K562 (cell line): ENCODE results near the gene SLC38A10. TPM values are rescaled to one million over a fixed set of nuclear protein-coding genes. Genes with fewer than 3 reads are reported as not detected.
A peak's percentile ranks its signal among the peaks of the same experiment; 100 is the strongest.

Experiments
- CHD1 ChIP-seq: fragments of 200-600 bp; sonication (generic); IDR thresholded peaks from one replicate; pipeline ENCODE4 v1.6.1; 2012; ENCODE audit warnings: mild to moderate bottlenecking, moderate library complexity, low read length, inconsistent platforms
- EZH2 ChIP-seq: IDR thresholded peaks from 2 replicates; pipeline ENCODE4 v1.6.1; 2012; ENCODE audit warnings: low read depth, mild to moderate bottlenecking, inconsistent platforms, low read length, borderline replicate concordance
- HIVEP1 ChIP-seq: fragments of 250-450 bp; sonication (Bioruptor Pico); IDR thresholded peaks from 2 replicates; pipeline ENCODE4 v1.4.0; 2020; ENCODE audit warnings: mild to moderate bottlenecking
- HNRNPLL ChIP-seq: fragments of 200-400 bp; formaldehyde crosslinking; IDR thresholded peaks from 2 replicates; pipeline ENCODE4 v1.6.1; 2017; ENCODE audit warnings: low read length, low read depth, mild to moderate bottlenecking; ENCODE audit not compliant: poor library complexity, severe bottlenecking
- KDM2B ChIP-seq: fragments of 250-450 bp; sonication (Bioruptor Pico); IDR thresholded peaks from 2 replicates; pipeline ENCODE4 v1.8.0; 2021; ENCODE audit warnings: mild to moderate bottlenecking, moderate library complexity
- NCOA2 ChIP-seq, 2 experiments: fragments of 450-650 bp; IDR thresholded peaks; 2 replicates each; pipeline ENCODE4 v1.6.1; 2018; ENCODE audit warnings: mild to moderate bottlenecking in 2 of 2, moderate library complexity in 1 of 2; ENCODE audit not compliant: partially characterized antibody in 2 of 2
- NCOA6 ChIP-seq: fragments of 450-650 bp; IDR thresholded peaks from 2 replicates; pipeline ENCODE4 v1.6.1; 2017; ENCODE audit warnings: mild to moderate bottlenecking
- PHF21A ChIP-seq: fragments of 450-650 bp; IDR thresholded peaks from 2 replicates; pipeline ENCODE4 v1.6.1; 2017; ENCODE audit warnings: low read depth, borderline replicate concordance
- THRAP3 ChIP-seq: fragments of 450-650 bp; IDR thresholded peaks from 2 replicates; pipeline ENCODE4 v1.6.1; 2016; ENCODE audit warnings: mild to moderate bottlenecking, inconsistent platforms, borderline replicate concordance
- ZBED1 ChIP-seq: IDR thresholded peaks from 2 replicates; pipeline ENCODE4 v1.6.1; 2014
- ZNF12 ChIP-seq: sonication (generic); formaldehyde crosslinking; IDR thresholded peaks from 2 replicates; pipeline ENCODE4 v1.4.0; 2020; ENCODE audit warnings: mild to moderate bottlenecking, missing genetic modification reagents
- ZNF121 ChIP-seq: sonication (generic); formaldehyde crosslinking; conservative IDR thresholded peaks from 2 replicates; pipeline ENCODE4 v1.8.0; 2022; ENCODE audit warnings: missing genetic modification reagents
- ZNF511 ChIP-seq: sonication (generic); formaldehyde crosslinking; IDR thresholded peaks from 2 replicates; pipeline ENCODE4 v1.8.0; 2022; ENCODE audit warnings: mild to moderate bottlenecking, missing genetic modification reagents
- ZNF518B ChIP-seq: fragments of 250-450 bp; sonication (Bioruptor Pico); IDR thresholded peaks from 2 replicates; pipeline ENCODE4 v1.5.0; 2021; ENCODE audit warnings: mild to moderate bottlenecking, moderate library complexity
- polyA plus RNA-seq, 8 experiments: library from polyadenylated mRNA; depleted of rRNA in 4 of 8; stranded (reverse) in 5 of 8; unstranded in 3 of 8; fragments of >200 nt; fragmentation: Nextera tagmentation in 2 of 8; fragmentation: Illumina TruSeq in 1 of 8; extraction: Ambion mirVana in 2 of 8; extraction: Trizol in 1 of 8; gene quantifications; 2 replicates each; pipeline versions ENCODE4 v1.2.1 to v1.2.3, GENCODE V29; 2011 to 2014; ENCODE audit warnings: inconsistent platforms in 1 of 8, missing spikeins in 1 of 8
- total RNA-seq, 7 experiments: library from RNA; depleted of rRNA in 6 of 7; stranded (reverse); fragments of >200 nt in 6 of 7; fragmentation: Illumina TruSeq in 2 of 7; extraction: Trizol in 2 of 7; gene quantifications; 2 replicates each; pipeline versions ENCODE4 v1.2.1 to v1.2.3, GENCODE V29; 2011 to 2021; ENCODE audit warnings: low replicate concordance in 1 of 7
- TF ChIP-seq, protein P1 (sequence below): fragments of 450-650 bp; IDR thresholded peaks from 2 replicates; pipeline ENCODE4 v1.6.1; 2016; ENCODE audit warnings: low read depth
- TF ChIP-seq, protein P2 (sequence below): fragments of 250-450 bp; sonication (Bioruptor Pico); IDR thresholded peaks from 2 replicates; pipeline ENCODE4 v1.5.0; 2021

Gene SLC38A10
- total and polyA plus RNA-seq, 9 of the 15 experiments (the other 6 are each of a cell fraction or from before 2014, with no cell fraction given): 0.45 to 54.2 (median 13.8) TPM

GRCh38 chr17:81309140-81309858, 14.2 kb upstream of the SLC38A10 start (continued):
- TF ChIP-seq, protein P1, sequence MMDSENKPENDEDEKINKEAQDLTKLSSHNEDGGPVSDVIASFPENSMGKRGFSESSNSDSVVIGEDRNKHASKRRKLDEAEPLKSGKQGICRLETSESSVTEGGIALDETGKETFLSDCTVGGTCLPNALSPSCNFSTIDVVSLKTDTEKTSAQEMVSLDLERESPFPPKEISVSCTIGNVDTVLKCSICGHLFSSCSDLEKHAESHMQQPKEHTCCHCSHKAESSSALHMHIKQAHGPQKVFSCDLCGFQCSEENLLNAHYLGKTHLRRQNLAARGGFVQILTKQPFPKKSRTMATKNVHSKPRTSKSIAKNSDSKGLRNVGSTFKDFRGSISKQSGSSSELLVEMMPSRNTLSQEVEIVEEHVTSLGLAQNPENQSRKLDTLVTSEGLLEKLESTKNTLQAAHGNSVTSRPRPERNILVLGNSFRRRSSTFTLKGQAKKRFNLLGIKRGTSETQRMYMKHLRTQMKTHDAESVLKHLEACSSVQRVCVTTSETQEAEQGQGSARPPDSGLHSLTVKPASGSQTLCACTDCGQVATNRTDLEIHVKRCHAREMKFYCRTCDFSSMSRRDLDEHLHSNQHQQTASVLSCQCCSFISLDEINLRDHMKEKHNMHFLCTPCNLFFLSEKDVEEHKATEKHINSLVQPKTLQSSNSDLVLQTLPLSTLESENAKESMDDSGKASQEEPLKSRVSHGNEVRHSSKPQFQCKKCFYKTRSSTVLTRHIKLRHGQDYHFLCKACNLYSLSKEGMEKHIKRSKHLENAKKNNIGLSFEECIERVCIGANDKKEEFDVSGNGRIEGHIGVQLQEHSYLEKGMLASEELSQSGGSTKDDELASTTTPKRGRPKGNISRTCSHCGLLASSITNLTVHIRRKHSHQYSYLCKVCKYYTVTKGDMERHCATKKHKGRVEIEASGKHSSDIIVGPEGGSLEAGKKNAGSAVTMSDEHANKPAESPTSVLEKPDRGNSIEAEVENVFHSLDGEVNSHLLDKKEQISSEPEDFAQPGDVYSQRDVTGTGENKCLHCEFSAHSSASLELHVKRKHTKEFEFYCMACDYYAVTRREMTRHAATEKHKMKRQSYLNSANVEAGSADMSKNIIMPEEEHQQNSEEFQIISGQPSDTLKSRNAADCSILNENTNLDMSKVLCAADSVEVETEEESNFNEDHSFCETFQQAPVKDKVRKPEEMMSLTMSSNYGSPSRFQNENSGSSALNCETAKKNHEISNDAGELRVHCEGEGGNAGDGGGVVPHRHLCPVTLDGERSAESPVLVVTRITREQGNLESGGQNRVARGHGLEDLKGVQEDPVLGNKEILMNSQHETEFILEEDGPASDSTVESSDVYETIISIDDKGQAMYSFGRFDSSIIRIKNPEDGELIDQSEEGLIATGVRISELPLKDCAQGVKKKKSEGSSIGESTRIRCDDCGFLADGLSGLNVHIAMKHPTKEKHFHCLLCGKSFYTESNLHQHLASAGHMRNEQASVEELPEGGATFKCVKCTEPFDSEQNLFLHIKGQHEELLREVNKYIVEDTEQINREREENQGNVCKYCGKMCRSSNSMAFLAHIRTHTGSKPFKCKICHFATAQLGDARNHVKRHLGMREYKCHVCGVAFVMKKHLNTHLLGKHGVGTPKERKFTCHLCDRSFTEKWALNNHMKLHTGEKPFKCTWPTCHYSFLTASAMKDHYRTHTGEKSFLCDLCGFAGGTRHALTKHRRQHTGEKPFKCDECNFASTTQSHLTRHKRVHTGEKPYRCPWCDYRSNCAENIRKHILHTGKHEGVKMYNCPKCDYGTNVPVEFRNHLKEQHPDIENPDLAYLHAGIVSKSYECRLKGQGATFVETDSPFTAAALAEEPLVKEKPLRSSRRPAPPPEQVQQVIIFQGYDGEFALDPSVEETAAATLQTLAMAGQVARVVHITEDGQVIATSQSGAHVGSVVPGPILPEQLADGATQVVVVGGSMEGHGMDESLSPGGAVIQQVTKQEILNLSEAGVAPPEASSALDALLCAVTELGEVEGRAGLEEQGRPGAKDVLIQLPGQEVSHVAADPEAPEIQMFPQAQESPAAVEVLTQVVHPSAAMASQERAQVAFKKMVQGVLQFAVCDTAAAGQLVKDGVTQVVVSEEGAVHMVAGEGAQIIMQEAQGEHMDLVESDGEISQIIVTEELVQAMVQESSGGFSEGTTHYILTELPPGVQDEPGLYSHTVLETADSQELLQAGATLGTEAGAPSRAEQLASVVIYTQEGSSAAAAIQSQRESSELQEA: no peak
- TF ChIP-seq THRAP3: no peak
- TF ChIP-seq ZNF12 (CRISPR knock-in tag): 0 out of 2 replicates have a peak, but pooled peaks have one; percentile 42
- TF ChIP-seq ZBED1: no peak
- TF ChIP-seq CHD1: no peak
- TF ChIP-seq ZNF518B: no peak
- no peak for TF ChIP-seq EZH2
- TF ChIP-seq ZNF511 (CRISPR knock-in tag): no peak
- peak; percentile 39 for TF ChIP-seq HNRNPLL
- TF ChIP-seq HIVEP1 (CRISPR knock-in tag): no peak
- TF ChIP-seq ZNF121 (CRISPR knock-in tag): no peak
- no peak; the same call in 1 of the 2 replicates for TF ChIP-seq NCOA6
- TF ChIP-seq, protein P2, sequence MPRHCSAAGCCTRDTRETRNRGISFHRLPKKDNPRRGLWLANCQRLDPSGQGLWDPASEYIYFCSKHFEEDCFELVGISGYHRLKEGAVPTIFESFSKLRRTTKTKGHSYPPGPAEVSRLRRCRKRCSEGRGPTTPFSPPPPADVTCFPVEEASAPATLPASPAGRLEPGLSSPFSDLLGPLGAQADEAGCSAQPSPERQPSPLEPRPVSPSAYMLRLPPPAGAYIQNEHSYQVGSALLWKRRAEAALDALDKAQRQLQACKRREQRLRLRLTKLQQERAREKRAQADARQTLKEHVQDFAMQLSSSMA: no peak
- no peak for TF ChIP-seq PHF21A
- TF ChIP-seq NCOA2 (IDR thresholded peaks at IDR 0.05; ENCODE audit: partially characterized antibody in 2 of 2): no peak
- no peak for TF ChIP-seq KDM2B (CRISPR knock-in tag)
